ENCODE measurements around the gene RAD54L.
"Not testable (repeated sequence)": the region's sequence is repeated elsewhere in the genome, so short reads cannot be mapped to it uniquely, and the experiment has no call there.

RAD54L gene

DNA sequence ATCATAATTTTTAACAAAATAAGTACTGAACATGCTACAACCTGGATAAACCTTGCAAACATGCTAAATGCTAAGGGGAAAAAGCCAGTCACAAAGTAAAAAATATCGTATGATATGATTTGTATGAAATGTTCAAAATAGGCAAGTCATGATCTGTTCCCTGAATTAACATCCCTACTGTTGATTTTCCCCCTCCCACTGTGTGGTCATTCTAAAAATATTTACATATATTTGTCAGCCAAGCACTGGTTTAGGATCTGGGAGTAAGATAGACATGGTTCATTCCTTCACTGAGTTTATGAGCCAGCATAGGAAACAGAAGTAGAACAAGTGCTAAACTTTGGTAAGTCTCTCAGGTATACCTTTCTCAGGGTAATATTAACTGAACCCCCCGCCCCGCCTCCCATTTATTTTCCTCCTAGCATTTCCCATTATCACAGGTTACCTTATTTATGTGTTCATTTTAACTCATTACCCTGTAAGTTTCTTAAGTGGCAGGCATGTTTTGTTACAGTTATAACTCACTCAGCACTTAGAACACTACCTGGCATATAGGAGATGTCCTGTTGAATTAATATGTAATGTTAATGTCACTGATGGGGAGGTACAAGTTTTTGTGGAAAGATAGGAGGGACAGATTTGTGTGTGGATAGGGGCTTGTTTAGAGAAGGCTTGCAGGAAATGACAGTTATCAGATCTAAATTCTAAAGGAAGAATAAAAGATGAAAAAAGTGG lies 68.3 kb downstream of the RAD54L start:
- DNase-seq (ENCODE audit: low spot score): peak; percentile 23
- ChIA-PET CTCF (no interaction called here), POLR2A (ENCODE audit: low non-redundant PET) (interaction anchor here (0.6 kb wide), 1 partner anchor 20 kb away, joined by 3 read pairs; no protein-coding TSS in a partner anchor)
- peak overlapping the region; percentile 61; the same call in 1 of the 2 replicates for H3K27ac ChIP-seq
- TF ChIP-seq CTCF (conservative IDR thresholded peaks at IDR 0.05; ENCODE audit: low read depth): no peak

GRCh38 chr1:46317323-46317722 lies 69.8 kb downstream of the RAD54L start:
- ChIA-PET POLR2A (ENCODE audit: low non-redundant PET) (no interaction called here), CTCF (interaction anchor here (0.6 kb wide), 1 partner anchor 10 kb away, joined by 5 read pairs; no protein-coding TSS in a partner anchor)
- TF ChIP-seq CTCF (conservative IDR thresholded peaks at IDR 0.05; ENCODE audit: low read depth): no peak
- H3K27ac ChIP-seq: no peak overlapping the region
- DNase-seq (ENCODE audit: low spot score): no peak

DNA sequence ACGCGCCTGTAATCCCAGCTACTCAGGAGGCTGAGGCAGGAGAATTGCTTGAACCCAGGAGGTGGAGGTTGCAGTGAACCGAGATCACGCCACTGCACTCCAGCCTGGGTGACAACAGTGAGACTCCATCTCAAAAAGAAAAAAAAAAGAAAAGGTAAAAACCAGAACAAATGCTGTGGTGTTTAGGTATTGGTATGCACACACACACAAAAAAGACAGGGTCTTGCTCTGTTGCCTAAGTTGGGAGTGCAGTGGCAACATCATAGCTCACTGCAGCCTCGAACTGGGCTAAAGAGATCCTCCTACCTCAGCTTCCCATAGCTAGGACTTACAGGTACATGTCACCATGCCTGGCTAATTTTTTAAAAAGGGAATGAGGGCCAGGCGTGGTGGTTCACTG lies 71.7 kb downstream of the RAD54L start:
- H3K27ac ChIP-seq: 0 out of 2 replicates have a peak overlapping the region, but pooled peaks have one; percentile 5
- CTCF ChIA-PET; DNase-seq (ENCODE audit: low spot score); POLR2A ChIA-PET (ENCODE audit: low non-redundant PET): not testable (repeated sequence)

DNA sequence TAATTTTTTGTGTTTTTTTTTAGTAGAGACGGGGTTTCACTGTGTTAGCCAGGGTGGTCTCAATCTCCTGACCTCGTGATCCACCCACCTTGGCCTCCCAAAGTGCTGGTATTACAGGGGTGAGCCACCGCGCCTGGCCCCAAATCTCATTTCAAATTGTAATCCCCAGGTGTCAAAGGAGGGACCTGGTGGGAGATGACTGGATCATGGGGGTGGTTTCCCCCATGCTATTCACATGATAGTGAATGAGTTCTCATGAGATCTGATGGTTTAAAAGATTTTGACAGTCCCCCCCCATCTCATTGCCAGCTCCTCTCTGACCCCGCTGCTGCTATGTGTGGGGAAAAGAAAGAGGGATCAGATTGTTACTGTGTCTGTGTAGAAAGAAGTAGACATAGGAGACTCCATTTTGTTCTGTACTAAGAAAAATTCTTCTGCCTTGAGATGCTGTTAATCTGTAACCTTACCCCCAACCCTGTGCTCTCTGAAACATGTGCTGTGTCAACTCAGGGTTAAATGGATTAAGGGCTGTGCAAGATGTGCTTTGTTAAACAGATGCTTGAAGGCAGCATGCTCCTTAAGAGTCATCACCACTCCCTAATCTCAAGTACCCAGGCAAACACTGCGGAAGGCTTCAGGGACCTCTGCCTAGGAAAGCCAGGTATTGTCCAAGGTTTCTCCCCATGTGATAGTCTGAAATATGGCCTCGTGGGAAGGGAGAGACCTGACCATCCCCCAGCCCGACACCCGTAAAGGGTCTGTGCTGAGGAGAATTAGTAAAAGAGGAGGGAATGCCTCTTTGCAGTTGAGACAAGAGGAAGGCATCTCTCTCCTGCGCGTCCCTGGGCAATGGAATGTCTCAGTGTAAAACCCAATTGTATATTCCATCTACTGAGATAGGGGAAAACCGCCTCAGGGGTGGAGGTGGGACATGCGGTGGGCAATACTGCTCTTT lies 72.7 kb downstream of the RAD54L start:
- CTCF ChIA-PET: interaction anchor here (0.6 kb wide), 1 partner anchor 24 kb away, joined by 3 read pairs; no protein-coding TSS in a partner anchor

DNA sequence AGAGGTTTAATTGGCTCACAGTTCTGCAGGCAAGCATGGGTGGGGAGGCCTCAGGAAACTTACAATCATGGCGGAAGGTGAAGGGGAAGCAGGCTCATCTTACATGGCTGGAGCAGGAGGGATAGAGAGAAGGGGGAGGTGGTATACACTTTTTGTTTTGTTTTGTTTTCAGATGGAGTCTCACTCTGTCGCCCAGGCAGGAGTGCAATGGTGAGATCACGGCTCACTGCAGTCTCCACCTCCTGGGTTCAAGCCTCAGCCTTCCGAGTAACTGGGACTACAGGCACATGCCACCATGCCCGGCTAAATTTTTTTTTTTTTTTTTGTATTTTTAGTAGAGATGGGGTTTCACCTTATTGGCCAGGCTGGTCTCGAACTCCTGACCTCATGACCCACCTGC lies 74.6 kb downstream of the RAD54L start:
- CTCF ChIA-PET; DNase-seq (ENCODE audit: low spot score); POLR2A ChIA-PET (ENCODE audit: low non-redundant PET); H3K27ac ChIP-seq: not testable (repeated sequence)

More for the DNA sequence above, 72.7 kb downstream of the RAD54L start:
- H3K27ac ChIP-seq; DNase-seq (ENCODE audit: low spot score); POLR2A ChIA-PET (ENCODE audit: low non-redundant PET): not testable (repeated sequence)

DNA sequence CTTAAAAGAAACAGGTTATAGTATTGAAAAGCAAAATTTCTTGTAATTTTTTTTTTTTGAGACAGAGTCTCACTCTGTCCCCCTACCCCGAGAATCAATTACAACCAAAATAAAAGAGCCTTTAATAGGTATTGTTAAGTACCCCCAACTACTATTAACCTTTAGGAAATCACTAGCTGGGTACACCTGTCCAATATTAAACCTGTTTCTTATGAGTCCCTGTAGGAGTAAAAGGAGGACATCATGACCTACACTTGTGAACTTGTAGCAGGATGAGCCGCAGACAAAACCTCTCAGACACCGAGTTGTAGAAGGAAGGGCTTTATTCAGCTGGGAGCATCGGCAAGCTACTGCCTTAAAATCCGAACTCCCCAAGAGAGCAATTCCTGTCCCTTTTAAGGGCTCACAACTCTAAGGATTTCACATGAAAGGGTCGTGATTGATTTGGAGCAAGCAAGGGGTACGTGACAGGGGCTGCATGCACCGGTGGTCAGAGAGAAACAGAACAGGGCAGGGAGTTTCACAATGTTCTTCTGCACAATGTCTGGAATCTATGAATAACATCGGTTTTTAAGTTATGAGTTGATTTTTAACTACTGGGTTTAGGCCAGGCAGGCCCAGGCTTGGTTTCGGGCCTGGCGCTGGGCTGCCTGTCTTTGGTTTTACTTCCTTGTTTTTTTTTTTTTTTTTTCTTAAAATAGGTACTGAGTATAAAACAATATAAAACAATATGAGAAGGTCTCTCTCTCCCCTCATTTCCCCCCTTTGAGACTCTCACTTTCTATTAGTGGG lies 77.9 kb downstream of the RAD54L start:
- DNase-seq (ENCODE audit: low spot score); CTCF ChIA-PET; POLR2A ChIA-PET (ENCODE audit: low non-redundant PET): not testable (repeated sequence)
- peak overlapping the region; percentile 47 for H3K27ac ChIP-seq

All from RWPE1 (cell line).